ELR (cell line): Measurements from ENCODE around the gene TBL1XR1.
"Not testable (repeated sequence)": the region's sequence is repeated elsewhere in the genome, so short reads cannot be mapped to it uniquely, and the experiment has no call there.

Source experiments
- DNase-seq: peaks from one replicate; pipeline ENCODE4 v3.0.0-alpha.2; 2015; ENCODE audit warnings: low read depth

TBL1XR1 gene

GRCh38 chr3:177208223-177208622, 10.9 kb upstream of the TBL1XR1 start:
- no peak for DNase-seq

- DNase-seq: no peak
Observed at GRCh38 chr3:177206936-177207335, 9.7 kb upstream of the TBL1XR1 start.

- no peak for DNase-seq
Observed at GRCh38 chr3:177203689-177204395, 6.6 kb upstream of the TBL1XR1 start.

GRCh38 chr3:177203016-177203415, 5.7 kb upstream of the TBL1XR1 start:
- DNase-seq: not testable (repeated sequence)

- peak; percentile 72 for DNase-seq
Observed at GRCh38 chr3:177201700-177202397, 4.6 kb upstream of the TBL1XR1 start.

GRCh38 chr3:177199206-177199760, 2.0 kb upstream of the TBL1XR1 start:
- DNase-seq: no peak

GRCh38 chr3:177197727-177198460, 612 bp upstream of the TBL1XR1 start:
- DNase-seq: no peak

- peak; percentile 53 for DNase-seq
Observed at GRCh38 chr3:177196456-177197040, 734 bp downstream of the TBL1XR1 start.

- no peak for DNase-seq
Observed at GRCh38 chr3:177196008-177196455, 1.2 kb downstream of the TBL1XR1 start.

- peak; percentile 33 for DNase-seq
Observed at GRCh38 chr3:177195242-177195991, 1.9 kb downstream of the TBL1XR1 start.

- no peak for DNase-seq
Observed at GRCh38 chr3:177194299-177194698, 3.0 kb downstream of the TBL1XR1 start.

- DNase-seq: no peak
Observed at GRCh38 chr3:177193688-177194268, 3.5 kb downstream of the TBL1XR1 start.

GRCh38 chr3:177193275-177193674, 4.0 kb downstream of the TBL1XR1 start:
- not testable (repeated sequence) for DNase-seq

GRCh38 chr3:177190756-177191681, 6.3 kb downstream of the TBL1XR1 start:
- DNase-seq: no peak

GRCh38 chr3:177190184-177190583, 7.1 kb downstream of the TBL1XR1 start:
- DNase-seq: not testable (repeated sequence)

- DNase-seq: not testable (repeated sequence)
Observed at GRCh38 chr3:177188325-177188724, 9.0 kb downstream of the TBL1XR1 start.

- no peak for DNase-seq
Observed at GRCh38 chr3:177186306-177186705, 11.0 kb downstream of the TBL1XR1 start.

- DNase-seq: no peak
Observed at GRCh38 chr3:177185035-177185574, 12.2 kb downstream of the TBL1XR1 start.

GRCh38 chr3:177184602-177185001, 12.7 kb downstream of the TBL1XR1 start:
- peak; percentile 46 for DNase-seq

- no peak for DNase-seq
Observed at GRCh38 chr3:177182352-177182751, 14.9 kb downstream of the TBL1XR1 start.
